HG03280 (cell line): Measurements from ENCODE around the gene CARS1.

ENCODE experiments used
- ATAC-seq: cut with Tn5 transposase; IDR thresholded peaks from one replicate; pipeline ENCODE4 v1.9.1; 2021; ENCODE audit warnings: mild to moderate bottlenecking, moderate library complexity; ENCODE audit not compliant: unreplicated experiment

CARS1 gene

DNA sequence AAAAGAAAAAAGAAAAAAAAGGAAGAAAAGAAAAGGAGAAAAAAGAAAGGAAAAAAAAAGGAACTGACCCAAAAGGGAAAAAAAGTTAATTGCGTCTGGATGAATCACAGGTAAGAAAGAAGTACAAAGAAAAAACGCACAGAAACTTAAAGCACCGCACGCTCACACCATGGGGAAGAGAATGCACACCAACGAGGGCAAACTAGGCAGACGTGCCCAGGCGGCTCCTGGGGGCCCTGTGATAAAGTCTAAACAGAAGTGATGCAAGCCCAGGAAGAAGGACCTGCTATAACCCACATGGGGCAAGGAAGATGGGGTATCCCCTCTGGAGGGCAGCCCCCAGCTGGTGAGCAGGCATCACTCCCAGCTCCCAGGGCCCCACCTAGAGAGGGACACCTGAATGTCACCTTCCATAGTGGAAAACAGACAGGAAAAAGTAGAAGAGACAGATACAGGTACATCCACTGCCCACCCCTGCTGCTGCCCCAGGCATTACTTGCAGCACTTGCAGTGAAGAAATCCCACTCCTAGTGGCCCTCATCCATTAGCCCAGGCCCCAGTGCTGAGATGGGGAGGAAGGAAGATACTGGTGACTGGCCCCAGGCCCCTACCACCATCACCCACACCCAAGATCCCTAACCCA, 94.0 kb downstream of the CARS1 start:
- no peak for ATAC-seq

DNA sequence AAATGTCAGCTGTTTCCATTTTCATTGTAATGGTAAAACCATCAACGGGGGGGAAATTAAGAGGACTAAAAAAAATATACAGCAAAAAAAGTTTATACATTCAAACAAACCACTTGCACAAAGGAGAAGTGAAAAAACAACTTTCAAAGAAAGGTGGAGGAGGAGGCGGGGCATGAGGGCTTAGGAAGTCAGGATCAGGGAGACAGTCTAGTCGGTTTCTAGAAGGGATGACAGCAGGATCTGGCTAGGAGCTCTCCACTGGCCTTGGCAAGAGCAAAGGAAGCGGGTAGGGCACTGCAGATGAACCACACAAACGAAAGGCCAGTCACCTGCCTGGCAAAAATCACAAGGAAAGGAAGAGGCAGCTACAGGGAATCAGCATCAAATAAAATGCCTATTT, 96.1 kb downstream of the CARS1 start:
- ATAC-seq, result no peak

DNA sequence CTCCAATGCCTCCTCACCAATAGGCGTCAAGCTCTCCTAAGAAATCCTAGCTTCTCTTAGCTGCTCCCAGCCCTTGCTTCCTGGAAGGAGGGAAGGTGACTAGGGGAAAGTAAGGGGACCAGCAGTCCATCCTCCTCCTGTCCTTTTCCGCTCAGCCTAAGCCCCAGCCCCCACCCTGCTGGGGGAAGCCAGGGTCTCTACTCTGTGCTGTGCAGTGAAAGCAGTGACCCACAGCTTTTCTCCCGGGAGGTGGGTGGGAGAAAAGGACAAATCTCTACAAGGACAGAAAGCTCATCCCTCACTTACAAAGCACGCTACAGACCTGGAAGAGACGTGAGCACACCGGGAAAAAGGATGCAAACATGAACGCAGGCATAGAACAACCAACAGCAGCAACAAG, 97.1 kb downstream of the CARS1 start:
- no peak for ATAC-seq

DNA sequence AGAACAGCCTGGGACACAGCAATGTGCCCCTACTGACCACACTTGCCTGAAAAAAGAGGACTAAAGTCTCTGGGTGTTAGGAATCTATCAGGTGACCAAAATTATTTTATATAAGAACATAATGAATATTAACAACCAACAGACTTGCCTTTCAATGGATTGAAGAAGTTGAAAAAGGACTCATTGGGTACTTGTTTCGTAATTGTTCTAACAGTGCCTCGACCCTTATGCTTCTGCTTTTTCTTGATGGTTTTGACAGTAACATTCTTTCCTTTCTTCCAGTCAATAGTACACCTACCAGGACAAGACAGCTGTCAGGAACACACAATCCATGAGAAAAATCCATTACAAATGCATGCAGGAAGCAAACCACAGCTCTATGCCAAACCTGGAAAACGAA, 99.0 kb downstream of the CARS1 start:
- ATAC-seq, result no peak

DNA sequence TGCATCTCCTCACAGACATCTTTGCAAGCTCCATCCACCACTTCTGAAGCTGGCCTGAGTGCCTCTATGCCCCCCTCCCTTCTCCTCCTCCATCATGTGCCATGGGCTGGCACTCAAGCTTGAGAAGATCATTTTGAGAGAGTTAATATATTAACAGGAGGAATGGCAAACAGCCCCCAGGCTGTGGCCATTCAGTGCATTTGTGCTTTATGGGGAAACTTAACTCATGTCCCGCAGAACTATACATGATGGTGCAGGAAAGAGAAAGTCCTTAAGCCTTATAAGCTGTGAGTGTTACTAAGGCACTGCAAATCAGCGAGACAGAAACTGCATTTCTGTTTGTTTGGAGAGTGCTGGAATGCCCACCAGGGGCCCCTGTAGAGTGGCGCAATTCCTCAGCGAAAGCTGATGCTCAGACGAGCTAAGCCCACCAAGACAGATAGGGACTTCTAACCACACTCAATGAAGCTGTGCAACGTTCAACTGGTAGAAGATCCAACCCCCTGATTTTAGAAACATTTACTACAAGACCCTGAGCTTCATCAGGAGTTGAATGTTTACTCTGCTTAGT, 101.2 kb downstream of the CARS1 start:
- ATAC-seq, result no peak

DNA sequence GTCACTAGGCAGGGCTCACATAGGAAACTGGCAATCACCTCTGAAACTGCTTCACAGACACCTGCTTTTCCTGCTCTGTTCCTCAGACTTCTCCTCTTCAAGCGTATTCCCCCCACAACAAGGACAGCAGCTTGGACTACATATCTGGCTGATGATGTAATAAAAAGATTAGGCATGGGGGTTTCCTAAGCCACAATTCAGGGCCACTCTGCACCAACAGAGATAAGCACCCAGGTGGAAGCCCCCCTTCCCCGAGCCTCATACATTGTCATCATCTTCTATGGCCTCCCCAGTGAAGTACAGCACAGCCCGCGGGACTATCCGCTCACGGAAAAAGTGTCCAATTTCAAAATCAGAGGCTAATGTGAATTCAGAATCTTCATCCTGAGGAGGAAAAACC, 103.0 kb downstream of the CARS1 start:
- ATAC-seq, result no peak

DNA sequence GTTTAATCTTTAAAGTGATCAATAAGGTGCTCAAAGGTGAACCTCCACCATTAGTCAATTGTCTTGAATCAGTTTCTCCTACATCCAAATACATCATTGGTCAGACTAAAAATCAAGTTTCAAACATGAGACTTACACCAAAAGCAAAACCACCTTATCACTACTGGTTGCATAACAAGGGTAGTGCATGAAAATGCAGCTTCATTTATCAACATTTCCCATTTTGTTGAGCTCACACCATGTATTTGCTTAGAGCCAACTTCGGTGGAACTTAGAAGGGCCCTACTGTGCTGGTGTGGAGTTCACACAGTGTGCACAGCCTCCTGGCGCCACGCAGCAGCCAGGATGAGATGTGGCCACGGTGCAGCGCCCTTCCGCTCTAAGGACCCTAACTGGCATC, 104.9 kb downstream of the CARS1 start:
- no peak for ATAC-seq

DNA sequence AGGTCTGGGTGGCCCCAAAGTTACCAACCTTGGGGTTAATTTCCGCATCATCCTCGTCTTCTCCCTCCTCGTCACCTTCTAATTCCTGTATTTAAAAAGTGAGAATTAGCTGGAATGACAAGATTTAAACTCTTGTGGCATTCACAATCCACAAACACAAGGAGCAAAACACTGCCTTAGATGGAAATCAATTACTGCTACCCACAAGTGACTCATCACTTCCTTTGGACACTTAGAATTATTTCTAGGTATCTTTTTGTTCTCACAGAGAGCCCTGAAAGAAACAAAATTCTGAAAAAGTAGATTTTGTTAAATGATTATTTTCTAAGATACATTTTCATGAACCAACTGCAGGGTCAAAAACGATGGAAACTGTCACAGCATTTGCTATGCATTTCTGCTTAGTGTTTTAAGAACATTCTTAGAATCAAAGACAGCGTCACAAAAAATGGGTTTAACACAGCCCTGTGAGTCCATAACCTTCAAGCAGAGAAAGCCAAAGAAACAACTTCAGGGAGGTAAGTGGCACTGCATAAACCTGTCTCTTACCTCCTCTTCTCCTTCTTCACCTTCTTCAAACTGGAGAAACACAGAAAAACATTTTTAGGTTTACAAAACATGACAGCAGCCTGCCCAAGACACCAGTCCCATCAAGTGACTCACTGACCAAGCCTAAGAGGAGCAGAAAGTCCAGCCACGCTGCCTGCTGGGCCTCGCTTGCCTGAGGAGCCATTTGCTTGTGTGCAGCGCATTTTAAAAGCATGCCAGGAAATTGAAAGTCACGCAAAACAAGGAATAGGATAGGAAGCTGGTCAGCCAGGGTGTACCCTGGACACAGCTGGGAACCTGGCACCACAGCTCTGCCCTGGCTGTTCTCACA, 105.8 kb downstream of the CARS1 start:
- no peak for ATAC-seq
